ENCODE results near the gene TPH2.

Gene TPH2

GRCh38 chr12:71981149-71981548, 42.5 kb downstream of the TPH2 start:
- no peak for DNase-seq (ENCODE audit: extremely low spot score)
- POLR2A ChIA-PET = no interaction called here
- TF ChIP-seq PKNOX1 (IDR thresholded peaks at IDR 0.05) (no peak), HDGF (IDR thresholded peaks at IDR 0.05; ENCODE audit: borderline replicate concordance) (no peak), SUZ12 (IDR thresholded peaks at IDR 0.05) (no peak), FOXM1 (IDR thresholded peaks at IDR 0.05; ENCODE audit: borderline replicate concordance) (no peak), FOXK2 (IDR thresholded peaks at IDR 0.05) (no peak), ELF4 (IDR thresholded peaks at IDR 0.05) (no peak)
- CTCF ChIA-PET = no interaction called here

GRCh38 chr12:71994715-71995114, 56.1 kb downstream of the TPH2 start:
- ChIA-PET POLR2A (no interaction called here), CTCF (no interaction called here)
- DNase-seq (ENCODE audit: extremely low spot score) = no peak
- TF ChIP-seq ELF4 (IDR thresholded peaks at IDR 0.05) = no peak
- TF ChIP-seq FOXK2 (IDR thresholded peaks at IDR 0.05) = no peak
- no peak for TF ChIP-seq ZNF384 (IDR thresholded peaks at IDR 0.05)
- no peak for TF ChIP-seq BHLHE40 (IDR thresholded peaks at IDR 0.05; ENCODE audit: borderline replicate concordance)
- no peak for TF ChIP-seq PKNOX1 (IDR thresholded peaks at IDR 0.05)
- TF ChIP-seq SP1 (IDR thresholded peaks at IDR 0.05) = no peak

- no peak for DNase-seq (ENCODE audit: extremely low spot score)
- TF ChIP-seq L3MBTL2 (conservative IDR thresholded peaks at IDR 0.05) (no peak), LEF1 (IDR thresholded peaks at IDR 0.05; ENCODE audit: borderline replicate concordance) (no peak), TARDBP (IDR thresholded peaks at IDR 0.05) (no peak), FOXA1 (IDR thresholded peaks at IDR 0.05) (no peak), SUZ12 (IDR thresholded peaks at IDR 0.05) (no peak), FOXM1 (IDR thresholded peaks at IDR 0.05; ENCODE audit: borderline replicate concordance) (no peak), ELF4 (IDR thresholded peaks at IDR 0.05) (no peak), SP1 (IDR thresholded peaks at IDR 0.05) (no peak), FOXK2 (IDR thresholded peaks at IDR 0.05) (no peak), BHLHE40 (IDR thresholded peaks at IDR 0.05; ENCODE audit: borderline replicate concordance) (no peak), PKNOX1 (IDR thresholded peaks at IDR 0.05) (no peak), ARNT (IDR thresholded peaks at IDR 0.05) (no peak), CTBP1 (IDR thresholded peaks at IDR 0.05; ENCODE audit: borderline replicate concordance) (no peak), ZNF384 (IDR thresholded peaks at IDR 0.05) (no peak), NFRKB (IDR thresholded peaks at IDR 0.05) (no peak), HDGF (IDR thresholded peaks at IDR 0.05; ENCODE audit: borderline replicate concordance) (no peak)
- POLR2A ChIA-PET = no interaction called here
- CTCF ChIA-PET = no interaction called here
Observed at GRCh38 chr12:71999795-72000194, 61.1 kb downstream of the TPH2 start.

GRCh38 chr12:72000969-72001648, 62.5 kb downstream of the TPH2 start:
- POLR2A ChIA-PET = no interaction called here
- DNase-seq (ENCODE audit: extremely low spot score) = no peak
- TF ChIP-seq BHLHE40 (IDR thresholded peaks at IDR 0.05; ENCODE audit: borderline replicate concordance) = no peak
- CTCF ChIA-PET = no interaction called here

GRCh38 chr12:72006766-72007165, 68.1 kb downstream of the TPH2 start:
- TF ChIP-seq NFRKB (IDR thresholded peaks at IDR 0.05) = no peak
- TF ChIP-seq FOXM1 (IDR thresholded peaks at IDR 0.05; ENCODE audit: borderline replicate concordance) = no peak
- no peak for TF ChIP-seq BHLHE40 (IDR thresholded peaks at IDR 0.05; ENCODE audit: borderline replicate concordance)
- no peak for TF ChIP-seq L3MBTL2 (conservative IDR thresholded peaks at IDR 0.05)
- no peak for TF ChIP-seq FOXK2 (IDR thresholded peaks at IDR 0.05)
- TF ChIP-seq PKNOX1 (IDR thresholded peaks at IDR 0.05) = no peak
- no peak for TF ChIP-seq FOXA1 (IDR thresholded peaks at IDR 0.05)
- no peak for TF ChIP-seq ELF4 (IDR thresholded peaks at IDR 0.05)
- CTCF ChIA-PET = no interaction called here
- POLR2A ChIA-PET = no interaction called here
- no peak for DNase-seq (ENCODE audit: extremely low spot score)

GRCh38 chr12:72010356-72010755, 71.7 kb downstream of the TPH2 start:
- TF ChIP-seq LEF1 (IDR thresholded peaks at IDR 0.05; ENCODE audit: borderline replicate concordance) (no peak), SUZ12 (IDR thresholded peaks at IDR 0.05) (no peak), HDGF (IDR thresholded peaks at IDR 0.05; ENCODE audit: borderline replicate concordance) (no peak), FOXM1 (IDR thresholded peaks at IDR 0.05; ENCODE audit: borderline replicate concordance) (no peak)
- no peak for DNase-seq (ENCODE audit: extremely low spot score)
- CTCF ChIA-PET = no interaction called here
- POLR2A ChIA-PET = no interaction called here

GRCh38 chr12:72011374-72011773, 72.7 kb downstream of the TPH2 start:
- CTCF ChIA-PET = no interaction called here
- POLR2A ChIA-PET = no interaction called here
- TF ChIP-seq HDGF (IDR thresholded peaks at IDR 0.05; ENCODE audit: borderline replicate concordance) (no peak), LEF1 (IDR thresholded peaks at IDR 0.05; ENCODE audit: borderline replicate concordance) (no peak), CTBP1 (IDR thresholded peaks at IDR 0.05; ENCODE audit: borderline replicate concordance) (no peak), ELF4 (IDR thresholded peaks at IDR 0.05) (no peak), BHLHE40 (IDR thresholded peaks at IDR 0.05; ENCODE audit: borderline replicate concordance) (no peak), NFRKB (IDR thresholded peaks at IDR 0.05) (no peak), FOXM1 (IDR thresholded peaks at IDR 0.05; ENCODE audit: borderline replicate concordance) (no peak), SP1 (IDR thresholded peaks at IDR 0.05) (no peak), L3MBTL2 (conservative IDR thresholded peaks at IDR 0.05) (no peak), ARNT (IDR thresholded peaks at IDR 0.05) (no peak), PKNOX1 (IDR thresholded peaks at IDR 0.05) (no peak), FOXK2 (IDR thresholded peaks at IDR 0.05) (no peak)
- no peak for DNase-seq (ENCODE audit: extremely low spot score)
